ENCODE results near the gene PIGZ. TPM values are rescaled to one million over a fixed set of nuclear protein-coding genes. Genes with fewer than 3 reads are reported as not detected.

Gene PIGZ
- total and polyA plus RNA-seq, 9 of the 15 experiments (the other 6 are each of a cell fraction or from before 2014, with no cell fraction given) = 0.15 to 1.8 (median 0.76) TPM

GRCh38 chr3:196988241-196989029 is 19.8 kb upstream of the PIGZ start (continued):
- TF ChIP-seq ZNF644 (tag; IDR thresholded peaks at IDR 0.05; ENCODE audit: low read depth) = peak; percentile 90
- TF ChIP-seq SOX6 (IDR thresholded peaks at IDR 0.05) = peak; percentile 94
- no peak for TF ChIP-seq TAF7 (tag; IDR thresholded peaks at IDR 0.05)
- no peak for TF ChIP-seq ZSCAN32 (CRISPR knock-in tag; IDR thresholded peaks at IDR 0.05)
- peak; percentile 87 for TF ChIP-seq MECOM (CRISPR knock-in tag; IDR thresholded peaks at IDR 0.05)
- TF ChIP-seq HDAC8 (tag; IDR thresholded peaks at IDR 0.05) = no peak
- TF ChIP-seq ELF1 (tag; IDR thresholded peaks at IDR 0.05) = no peak
- TF ChIP-seq CEBPZ (IDR thresholded peaks at IDR 0.05; ENCODE audit: borderline replicate concordance, low read depth, low read length) = no peak
- TF ChIP-seq ZBTB43 (CRISPR knock-in tag; IDR thresholded peaks at IDR 0.05) = no peak
- TF ChIP-seq ZNF507 (tag; conservative IDR thresholded peaks at IDR 0.05) = no peak
- TF ChIP-seq HIVEP1 (CRISPR knock-in tag; IDR thresholded peaks at IDR 0.05) = no peak
- TF ChIP-seq ZNF174 (CRISPR knock-in tag; IDR thresholded peaks at IDR 0.05) = no peak
- TF ChIP-seq NFXL1 (CRISPR knock-in tag; IDR thresholded peaks at IDR 0.05) = no peak
- TF ChIP-seq FUS (optimal IDR thresholded peaks at IDR 0.05; ENCODE audit: low read depth, low read length) = no peak
- TF ChIP-seq BDP1 (IDR thresholded peaks at IDR 0.05; ENCODE audit: insufficient read depth, insufficient read length) = no peak
- TF ChIP-seq ZC3H11A (IDR thresholded peaks at IDR 0.05; ENCODE audit: low read depth, low read length) = no peak
- TF ChIP-seq BACH1 (tag; IDR thresholded peaks at IDR 0.05) = 0 out of 2 replicates have a peak, but pooled peaks have one; percentile 34
- TF ChIP-seq TAF15 (IDR thresholded peaks at IDR 0.05; ENCODE audit: low read depth, low read length) = no peak
- peak; percentile 57; the same call in 1 of the 2 replicates for TF ChIP-seq MAFG (tag; conservative IDR thresholded peaks at IDR 0.05)
- TF ChIP-seq NELFE (IDR thresholded peaks at IDR 0.05; ENCODE audit: insufficient read depth, insufficient read length) = no peak
- TF ChIP-seq PCBP1 (IDR thresholded peaks at IDR 0.05; ENCODE audit: low read depth, low read length, poor library complexity, severe bottlenecking) = no peak
- peak; percentile 58; the same call in 1 of the 2 replicates for TF ChIP-seq MYNN (IDR thresholded peaks at IDR 0.05)
- TF ChIP-seq MYNN (CRISPR knock-in tag; IDR thresholded peaks at IDR 0.05) = no peak
- TF ChIP-seq RFX7 (CRISPR knock-in tag; IDR thresholded peaks at IDR 0.05) = no peak
- peak; percentile 88 for TF ChIP-seq MTA3 (IDR thresholded peaks at IDR 0.05; ENCODE audit: borderline replicate concordance)
- no peak for TF ChIP-seq ZNF695 (CRISPR knock-in tag; IDR thresholded peaks at IDR 0.05)
- no peak for TF ChIP-seq SLC30A9 (CRISPR knock-in tag; IDR thresholded peaks at IDR 0.05)
- peak; percentile 89 for TF ChIP-seq SMARCE1 (IDR thresholded peaks at IDR 0.05)
